ENCODE data around the gene STARD7.
A peak's percentile ranks its signal among the peaks of the same experiment; 100 is the strongest.

STARD7 gene

GRCh38 chr2:96198921-96199320 is 9.7 kb downstream of the STARD7 start:
- DNase-seq (ENCODE audit: low spot score) = no peak

GRCh38 chr2:96197546-96198255 is 10.9 kb downstream of the STARD7 start:
- DNase-seq (ENCODE audit: low spot score) = no peak

- no peak for DNase-seq (ENCODE audit: low spot score)
These were observed 13.1 kb downstream of the STARD7 start for GRCh38 chr2:96195410-96196066.

GRCh38 chr2:96191937-96192670 is 16.5 kb downstream of the STARD7 start:
- no peak for DNase-seq (ENCODE audit: low spot score)

GRCh38 chr2:96188821-96189526 is 19.7 kb downstream of the STARD7 start:
- DNase-seq (ENCODE audit: low spot score) = no peak

GRCh38 chr2:96186562-96186961 is 22.1 kb downstream of the STARD7 start:
- DNase-seq (ENCODE audit: low spot score) = no peak

- DNase-seq (ENCODE audit: low spot score) = no peak
These were observed 23.1 kb downstream of the STARD7 start for GRCh38 chr2:96185516-96185915.

- DNase-seq (ENCODE audit: low spot score) = no peak
These were observed 23.6 kb downstream of the STARD7 start for GRCh38 chr2:96184989-96185388.

- DNase-seq (ENCODE audit: low spot score) = no peak
These were observed 24.4 kb downstream of the STARD7 start for GRCh38 chr2:96184188-96184587.

- DNase-seq (ENCODE audit: low spot score) = no peak
These were observed 27.1 kb downstream of the STARD7 start for GRCh38 chr2:96181529-96181928.

GRCh38 chr2:96180521-96180920 is 28.1 kb downstream of the STARD7 start:
- DNase-seq (ENCODE audit: low spot score) = no peak

GRCh38 chr2:96180002-96180401 is 28.6 kb downstream of the STARD7 start:
- no peak for DNase-seq (ENCODE audit: low spot score)

- DNase-seq (ENCODE audit: low spot score) = no peak
These were observed 32.0 kb downstream of the STARD7 start for GRCh38 chr2:96176661-96177060.

GRCh38 chr2:96175951-96176350 is 32.7 kb downstream of the STARD7 start:
- no peak for DNase-seq (ENCODE audit: low spot score)

- peak; percentile 78 for DNase-seq (ENCODE audit: low spot score)
These were observed 34.1 kb downstream of the STARD7 start for GRCh38 chr2:96174251-96175144.

GRCh38 chr2:96171831-96172230 is 36.8 kb downstream of the STARD7 start:
- no peak for DNase-seq (ENCODE audit: low spot score)

GRCh38 chr2:96170626-96171025 is 38.0 kb downstream of the STARD7 start:
- DNase-seq (ENCODE audit: low spot score) = no peak

- no peak for DNase-seq (ENCODE audit: low spot score)
These were observed 38.6 kb downstream of the STARD7 start for GRCh38 chr2:96169868-96170507.

GRCh38 chr2:96167407-96168013 is 41.1 kb downstream of the STARD7 start:
- DNase-seq (ENCODE audit: low spot score) = no peak
